Activated CD4-positive, alpha-beta T cell treated with anti-CD3 and anti-CD28 coated beads, Interleukin-10, Interleukin-2, amounts not matched to agents 100 ng/mL and 50 ng/mL, durations not matched to agents 16 hours and 8 hours (primary cell): ENCODE data around the gene CASP9.
A peak's percentile ranks its signal among the peaks of the same experiment; 100 is the strongest.

Experiments
- DNase-seq: peaks from one replicate; pipeline ENCODE4 v3.0.0-alpha.2; 2020

The CASP9 gene

DNA sequence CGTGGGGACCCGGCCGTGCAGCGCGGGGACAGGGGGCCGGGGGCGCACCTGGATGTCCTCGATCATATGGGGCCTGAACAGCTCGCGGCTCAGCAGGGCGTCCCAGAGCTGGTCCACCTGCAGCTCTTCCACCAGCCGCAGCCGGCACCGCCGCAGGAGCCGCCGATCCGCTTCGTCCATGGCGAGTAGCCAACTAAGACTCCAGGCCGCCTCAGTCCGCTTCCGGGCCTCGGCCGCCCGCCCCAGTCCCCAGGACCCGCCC, at the start of gene CASP9:
Gene CASP9 (minus strand): TSS at position 195 of the 262 bp plus-strand sequence. CDS start 15 bp downstream, at position 180.
- no peak for DNase-seq

DNA sequence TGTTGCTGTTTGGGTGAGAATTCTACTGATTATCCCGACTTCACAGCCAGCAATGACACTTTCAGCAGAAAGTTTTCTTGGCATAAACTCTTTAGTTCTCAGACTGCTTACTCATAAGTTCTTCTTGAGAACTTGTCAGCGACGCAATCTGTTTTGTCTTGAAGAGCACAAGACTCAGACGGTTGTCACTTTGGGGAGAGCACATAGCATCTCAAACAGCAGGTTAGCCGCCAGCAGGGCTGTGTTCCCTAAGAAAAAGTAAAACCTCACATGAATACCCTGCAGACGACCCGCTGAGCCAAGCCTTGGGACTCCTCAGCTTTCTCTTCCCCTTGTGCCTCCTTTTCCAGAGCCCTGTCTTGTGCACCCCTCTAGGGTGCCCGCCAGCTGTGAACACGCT, 49.5 kb upstream of the CASP9 start:
- no peak for DNase-seq

DNA sequence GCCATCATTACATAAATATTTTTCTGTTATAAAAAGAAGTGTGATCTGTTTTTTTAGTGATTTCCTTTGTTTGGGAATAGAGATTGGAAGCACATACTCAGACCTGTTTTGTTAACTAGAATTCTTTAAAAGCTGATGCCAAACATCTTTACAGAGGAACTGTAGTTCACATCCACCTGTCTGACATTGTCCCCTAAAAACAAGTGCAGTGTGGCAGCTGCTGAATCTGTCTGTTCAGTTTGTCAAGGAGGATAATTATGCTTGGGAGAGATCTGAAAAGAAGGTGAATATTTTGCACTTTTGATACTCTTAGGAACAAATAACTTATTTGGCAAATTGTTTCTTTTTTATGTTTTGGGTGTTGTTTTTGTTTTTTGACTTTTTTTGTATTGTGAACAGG, 47.3 kb upstream of the CASP9 start:
- DNase-seq, result no peak

DNA sequence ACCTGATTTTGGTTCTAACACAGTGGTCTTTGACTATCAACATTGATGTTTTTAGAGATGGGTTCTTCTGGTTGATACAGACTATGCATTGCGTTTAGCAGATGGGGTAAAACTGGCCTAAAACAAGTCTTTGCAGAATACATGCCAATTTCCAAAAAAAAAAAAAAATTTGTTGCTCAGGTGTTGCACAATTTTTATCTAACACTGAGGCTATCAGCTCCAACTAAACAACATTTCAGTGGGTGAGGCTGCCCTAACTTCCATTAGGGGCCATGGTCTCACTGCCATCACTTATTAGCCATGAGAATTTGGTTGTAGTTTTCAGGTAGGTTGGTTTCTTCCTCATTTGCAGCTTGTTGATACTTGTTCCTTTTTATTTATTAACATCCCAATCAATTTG, 46.8 kb upstream of the CASP9 start:
- DNase-seq, result no peak

DNA sequence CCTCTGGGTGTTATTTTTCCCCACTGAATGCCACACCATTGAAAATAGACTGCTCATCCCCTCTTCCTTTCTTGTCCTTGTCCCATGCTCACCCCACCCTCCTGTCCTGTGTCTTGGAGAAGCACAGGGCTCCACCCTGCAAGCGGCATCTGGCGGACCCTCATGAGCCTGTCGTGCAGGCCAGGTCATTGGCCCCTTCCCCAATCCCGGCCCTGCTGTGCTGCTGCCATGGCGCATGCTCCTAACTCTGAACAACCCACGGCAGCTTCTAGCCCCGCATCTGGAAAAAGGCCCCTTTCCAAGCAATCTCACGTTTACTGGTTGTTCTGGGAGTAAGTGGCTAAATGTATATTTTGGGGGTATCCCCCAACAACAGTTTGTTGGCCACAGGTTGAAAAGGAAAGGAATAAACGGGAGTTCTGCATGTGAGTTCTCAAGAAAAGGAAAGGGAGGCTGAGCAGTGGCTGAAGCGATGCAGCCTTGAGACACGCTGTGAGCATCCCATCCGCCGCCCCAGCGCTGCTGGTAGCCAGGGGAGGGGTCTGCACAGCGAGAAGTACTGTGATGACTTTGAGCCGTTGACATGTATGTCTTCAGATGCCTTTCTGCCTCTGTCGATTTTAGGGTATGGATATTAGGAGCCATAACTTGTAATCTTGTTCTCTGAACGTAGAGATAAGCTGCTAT, 44.5 kb upstream of the CASP9 start:
- DNase-seq, result no peak

DNA sequence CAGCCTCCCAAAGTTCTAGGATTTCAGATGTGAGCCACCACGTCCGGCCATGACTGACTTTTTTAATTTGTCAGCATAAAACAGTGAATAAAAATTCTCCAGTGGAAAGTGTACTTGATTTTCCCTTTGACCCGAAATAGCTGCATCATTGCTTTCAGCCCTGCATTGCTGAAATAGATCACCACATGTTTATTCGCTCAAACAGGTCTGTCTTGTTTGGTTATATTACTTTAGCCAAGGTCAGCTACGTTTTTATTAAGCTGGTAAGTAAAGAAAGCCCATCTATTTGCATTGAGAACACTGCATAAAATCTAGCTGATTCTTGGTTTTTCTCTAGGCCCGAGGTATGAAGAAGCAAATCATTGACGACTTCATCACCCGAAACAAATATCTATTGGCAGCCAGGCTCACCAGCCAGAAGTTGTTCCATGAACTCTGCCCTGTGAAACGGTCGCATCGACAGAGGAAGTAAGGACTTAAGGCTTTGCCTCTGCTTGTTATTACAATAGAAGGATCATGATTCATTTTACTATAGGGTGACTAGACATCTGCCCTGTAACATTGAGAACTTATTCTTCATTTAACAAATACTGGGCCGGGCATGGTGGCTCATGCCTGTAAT, 35.3 kb upstream of the CASP9 start:
- no peak for DNase-seq

DNA sequence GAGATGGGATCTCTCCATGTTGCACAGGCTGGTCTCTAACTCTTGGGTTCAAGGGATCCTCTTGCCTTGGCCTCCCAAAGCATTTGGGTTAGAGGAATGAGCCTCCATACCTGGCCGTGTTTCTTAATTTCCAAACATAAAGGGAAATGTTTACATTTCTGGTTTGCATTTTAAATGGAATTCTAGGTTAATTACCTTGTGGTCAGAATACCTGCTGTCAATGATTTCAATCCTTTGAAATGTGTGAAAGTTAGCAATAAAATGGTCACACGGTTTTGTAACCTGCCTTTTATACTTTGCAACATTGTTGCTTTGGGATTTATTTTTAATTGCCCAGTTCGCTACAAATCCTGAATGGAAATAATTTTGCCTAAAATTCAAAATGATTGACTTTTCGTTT, 34.5 kb upstream of the CASP9 start:
- no peak for DNase-seq

DNA sequence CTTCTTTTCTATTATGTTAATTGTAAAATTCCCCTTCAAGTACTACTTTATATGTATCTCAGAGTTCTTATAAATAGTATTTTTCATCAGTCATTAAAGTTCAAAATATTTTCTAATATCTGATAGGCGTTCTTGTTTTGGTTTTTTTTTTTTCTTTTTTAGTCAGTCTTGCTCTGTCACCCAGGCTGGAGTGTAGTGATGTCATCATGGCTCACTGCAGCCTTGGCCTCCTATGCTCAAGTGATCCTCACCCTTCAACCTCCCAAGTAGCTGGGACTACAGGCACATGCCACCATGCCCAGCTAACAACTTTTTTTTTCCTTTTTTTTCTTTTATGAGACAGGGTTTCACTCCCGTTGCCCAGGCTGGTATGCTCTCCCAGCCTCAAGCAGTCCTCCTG, 33.6 kb upstream of the CASP9 start:
- DNase-seq, result no peak

DNA sequence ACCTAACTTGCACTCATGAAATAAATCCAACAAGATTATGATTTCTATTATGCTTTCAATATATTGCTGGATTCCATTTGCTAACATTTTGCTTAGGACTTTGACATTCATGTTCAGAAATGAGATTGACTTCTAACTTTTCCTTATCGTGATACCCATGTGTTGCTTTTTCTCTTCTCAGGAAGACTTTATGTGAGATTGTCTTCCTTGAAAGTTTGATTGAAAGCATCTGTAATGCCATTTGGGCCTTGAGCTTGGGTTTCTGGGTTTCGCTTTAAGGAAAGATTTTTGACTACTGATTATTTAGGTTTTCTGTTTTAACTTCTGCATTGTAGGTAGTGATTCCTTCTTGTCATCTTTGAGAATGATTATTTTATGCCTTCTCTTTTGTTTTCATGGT, 33.0 kb upstream of the CASP9 start:
- no peak for DNase-seq

DNA sequence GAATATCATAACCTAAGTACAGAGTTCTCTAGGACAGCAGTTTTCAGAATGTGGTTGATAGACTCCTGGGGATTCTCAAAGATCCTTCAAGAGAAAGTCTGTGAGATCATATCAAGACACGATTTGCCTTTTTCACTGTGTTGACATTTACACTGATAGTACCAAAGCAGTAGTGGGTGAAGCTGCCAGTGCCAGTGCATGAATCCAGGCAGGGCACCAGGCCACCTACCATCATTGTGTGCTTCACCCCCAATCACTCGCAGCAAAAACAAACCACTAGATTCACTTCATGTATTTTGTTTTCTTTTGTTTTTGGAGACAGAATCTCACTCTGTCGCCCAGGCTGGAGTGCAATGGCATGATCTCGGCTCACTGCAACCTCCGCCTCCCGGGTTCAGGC, 26.6 kb upstream of the CASP9 start:
- no peak for DNase-seq

DNA sequence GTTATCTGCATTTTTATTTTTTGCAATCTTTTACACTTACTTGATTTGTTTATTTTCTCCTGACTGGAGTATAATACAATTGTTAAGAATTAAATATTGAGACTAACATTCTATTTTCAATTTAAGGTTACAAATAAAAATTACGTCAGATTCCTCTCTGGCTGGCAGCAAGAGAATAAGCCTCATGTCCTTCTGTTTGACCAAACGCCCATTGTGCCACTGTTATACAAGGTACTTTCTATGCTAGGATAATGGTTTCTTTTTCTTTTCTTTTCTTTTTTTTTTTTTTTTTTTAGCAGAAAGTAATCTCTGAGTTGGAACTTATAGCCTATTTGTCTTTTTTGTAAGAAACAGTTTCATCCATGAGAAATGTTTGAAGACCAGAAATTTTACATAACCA, 22.6 kb upstream of the CASP9 start:
- no peak for DNase-seq

DNA sequence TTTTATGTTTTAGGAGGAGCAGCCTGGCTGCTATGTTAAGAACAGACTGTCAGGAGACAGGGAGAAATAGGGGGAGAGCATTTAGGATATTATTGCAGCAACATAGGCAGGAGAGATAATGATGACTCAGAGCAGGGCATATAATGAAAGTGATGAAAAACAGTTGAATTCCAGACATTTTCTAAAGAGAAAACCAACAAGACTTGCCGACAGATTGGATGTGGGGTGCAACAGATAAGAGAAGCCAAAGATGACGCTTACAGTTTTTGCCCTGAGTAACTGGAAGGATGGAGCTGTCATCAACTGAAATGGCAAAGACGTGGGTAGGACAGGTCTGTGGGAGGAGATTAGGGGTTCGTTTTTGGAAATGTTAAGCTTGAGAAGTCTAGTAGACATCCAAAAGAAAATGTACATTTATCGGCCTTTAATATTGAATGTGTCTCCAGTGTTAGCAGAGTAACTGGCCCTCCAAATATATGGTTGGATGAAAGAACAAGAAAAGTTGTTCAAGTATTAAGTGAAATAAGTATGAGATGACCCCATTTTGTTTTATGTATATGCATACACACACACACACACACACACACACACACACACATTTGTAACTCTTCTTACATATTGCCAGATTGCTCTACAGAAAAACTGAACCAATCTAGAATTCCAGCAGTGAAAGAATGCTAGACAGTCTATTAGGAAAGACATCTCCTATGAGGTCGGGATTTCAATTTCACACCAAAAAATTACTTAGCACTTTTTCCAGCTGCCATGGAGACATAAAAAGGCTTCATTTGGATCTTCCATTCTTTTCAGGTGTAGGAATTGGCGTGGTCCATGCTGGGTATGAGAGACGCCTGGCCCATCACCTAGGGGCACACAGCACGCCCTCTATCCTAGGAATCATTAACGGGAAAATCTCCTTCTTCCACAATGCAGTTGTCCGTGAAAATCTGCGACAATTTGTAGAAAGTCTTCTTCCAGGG, 19.9 kb upstream of the CASP9 start:
- DNase-seq, result no peak

DNA sequence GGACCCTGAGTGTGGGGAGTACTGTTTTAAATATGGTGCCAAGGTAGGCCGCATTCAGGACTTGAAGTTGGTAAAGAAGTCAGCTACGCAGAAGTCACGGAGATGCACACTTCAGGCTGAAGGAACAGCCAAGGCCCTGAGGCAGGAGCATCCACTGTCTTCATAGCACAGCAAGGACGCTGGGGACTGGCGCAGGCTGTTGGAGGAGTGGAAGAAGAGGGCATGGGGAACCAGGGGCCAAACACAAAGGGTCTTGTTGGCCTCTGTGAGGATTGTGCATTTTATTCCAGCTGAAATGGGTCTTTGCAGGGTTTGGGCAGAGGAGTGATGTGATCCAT, 19.2 kb upstream of the CASP9 start:
- DNase-seq, result no peak

DNA sequence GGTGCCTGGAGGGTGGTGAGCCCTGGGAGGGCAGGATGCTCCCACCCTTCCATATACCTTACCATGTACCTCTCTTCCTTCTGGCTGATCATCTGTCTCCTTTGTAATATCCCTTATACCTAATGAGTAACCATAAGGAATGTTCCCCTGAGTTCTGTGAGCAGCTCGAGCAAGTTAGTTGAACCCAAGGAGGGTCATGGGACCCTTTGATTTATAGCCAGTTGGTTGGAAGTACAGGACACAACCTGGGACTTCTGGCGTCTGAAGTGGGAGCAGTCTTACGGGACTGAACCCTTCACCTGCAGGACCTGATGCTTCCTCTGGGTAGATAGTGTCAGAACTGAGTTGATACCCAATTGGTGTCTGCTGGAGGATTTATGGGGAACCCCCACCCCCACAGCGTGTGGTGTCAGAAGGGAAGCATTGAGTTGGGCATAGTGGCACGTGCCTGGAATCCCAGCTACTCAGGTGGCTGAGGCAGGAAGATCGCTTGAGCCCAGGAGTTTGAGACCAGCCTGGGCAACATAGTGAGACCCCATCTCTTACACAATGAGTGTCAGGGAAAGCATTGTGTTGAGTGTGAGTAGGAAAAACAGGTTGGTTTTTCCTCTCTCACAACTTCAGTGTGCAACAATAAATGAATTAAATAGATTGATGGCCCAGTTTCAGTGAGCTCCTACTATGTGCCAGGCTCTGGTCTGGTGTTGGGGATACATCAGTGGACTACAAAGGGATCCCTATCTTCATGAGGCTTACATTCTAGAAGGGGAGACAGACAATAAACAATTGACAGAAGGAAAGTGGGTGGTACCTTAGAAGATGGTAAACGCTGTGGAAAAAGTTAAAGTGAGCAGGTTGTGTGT, 18.6 kb upstream of the CASP9 start:
- no peak for DNase-seq

DNA sequence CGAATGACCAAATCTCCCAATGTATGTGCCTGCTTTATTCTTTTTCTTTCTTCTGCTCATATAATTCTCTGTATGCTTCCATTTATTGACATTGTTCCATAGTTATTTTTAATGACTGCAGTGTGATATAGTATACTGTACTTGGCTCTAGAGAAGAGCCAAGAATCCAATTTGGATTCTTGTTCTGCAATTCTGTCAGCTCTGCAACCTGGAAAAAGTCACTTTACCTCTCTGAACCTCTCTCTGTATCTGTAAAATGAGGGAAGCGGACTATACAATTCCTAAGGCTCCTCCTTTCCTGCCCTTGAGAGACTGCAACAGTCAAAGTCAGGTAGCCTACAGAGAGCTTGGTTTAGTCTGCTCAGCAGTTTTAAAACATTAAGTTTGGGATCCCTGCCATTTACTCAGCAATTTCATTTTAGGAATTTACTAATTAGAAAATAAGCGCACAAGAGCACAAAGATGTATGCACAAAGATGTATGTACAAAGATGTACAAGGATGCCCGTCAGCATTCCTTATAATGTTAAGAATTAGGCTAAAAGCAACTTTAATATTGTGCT, 17.3 kb upstream of the CASP9 start:
- no peak for DNase-seq

DNA sequence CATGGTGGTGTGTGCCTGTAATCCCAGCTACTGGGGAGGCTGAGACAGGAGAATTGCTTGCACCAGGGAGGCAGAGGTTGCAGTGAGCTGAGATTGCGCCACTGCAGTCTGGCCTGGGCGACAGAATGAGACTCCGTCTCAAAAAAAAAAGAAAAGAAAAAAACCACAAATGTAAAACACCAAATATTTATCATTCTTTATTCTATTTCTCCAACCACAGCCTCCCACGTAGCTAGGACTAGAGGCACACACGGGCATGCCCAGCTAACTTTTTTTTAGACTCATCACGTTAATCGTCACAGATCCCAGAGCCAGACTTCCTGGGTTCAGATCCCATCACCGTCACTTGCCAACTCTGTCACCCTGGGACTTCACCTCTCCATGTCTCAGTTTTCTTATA, 16.2 kb upstream of the CASP9 start:
- DNase-seq, result no peak

DNA sequence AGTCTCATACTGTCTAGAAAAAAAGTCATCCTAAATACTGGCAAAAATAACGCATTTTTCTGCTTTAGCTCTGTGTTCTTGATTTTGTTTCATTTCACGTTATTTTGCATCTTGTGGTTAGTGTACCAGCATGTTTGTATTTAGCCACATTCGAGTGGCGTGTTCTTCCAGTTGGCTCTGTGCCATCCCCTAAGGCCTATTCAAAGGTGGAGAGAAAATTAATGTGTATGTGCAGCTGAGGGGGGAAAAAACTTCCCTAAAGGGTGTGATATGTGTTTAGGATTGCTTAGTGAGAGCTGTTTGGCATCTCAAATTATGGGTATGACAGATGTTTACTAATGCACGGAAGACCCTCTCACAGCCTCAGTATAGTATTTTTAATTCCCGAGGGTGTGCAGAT, 14.8 kb upstream of the CASP9 start:
- no peak for DNase-seq

DNA sequence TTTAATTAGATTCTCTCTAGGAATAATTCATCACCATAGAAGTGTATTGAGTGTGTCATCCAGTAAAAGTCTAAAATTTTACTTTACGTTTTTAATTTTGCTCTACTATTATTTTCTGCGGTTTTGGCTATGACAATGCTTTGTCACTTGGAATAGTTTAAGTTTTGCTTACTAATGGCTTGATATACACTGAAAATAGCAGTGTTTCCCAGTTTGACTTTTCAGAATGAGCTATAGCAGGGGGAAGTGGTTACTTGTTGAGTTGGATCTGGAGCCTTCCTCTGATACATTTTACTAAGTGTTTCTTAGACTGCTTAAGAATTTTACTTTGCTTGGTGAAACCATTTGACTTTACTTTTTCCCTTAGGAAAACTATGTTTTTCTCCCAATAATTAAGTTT, 7.7 kb upstream of the CASP9 start:
- DNase-seq, result peak; percentile 68

DNA sequence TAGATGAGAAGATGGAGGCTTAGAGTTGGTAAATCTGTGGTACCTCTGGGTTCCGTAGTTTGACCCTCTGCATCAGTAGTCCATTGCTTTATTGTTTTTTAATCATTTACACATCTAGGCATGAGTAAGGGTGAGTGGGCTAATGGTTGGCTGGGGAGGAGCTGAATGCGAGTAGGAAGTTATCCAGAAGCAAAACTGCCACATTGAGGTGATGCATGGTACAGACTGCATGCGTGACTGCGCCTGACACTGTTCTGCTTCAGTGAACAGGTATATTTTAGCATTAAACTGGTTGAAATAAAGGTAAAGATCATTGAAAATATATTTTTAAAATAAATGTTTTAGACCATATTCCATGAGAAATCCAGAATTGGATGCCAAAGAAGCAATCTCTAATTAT, 7.0 kb upstream of the CASP9 start:
- DNase-seq, result no peak

DNA sequence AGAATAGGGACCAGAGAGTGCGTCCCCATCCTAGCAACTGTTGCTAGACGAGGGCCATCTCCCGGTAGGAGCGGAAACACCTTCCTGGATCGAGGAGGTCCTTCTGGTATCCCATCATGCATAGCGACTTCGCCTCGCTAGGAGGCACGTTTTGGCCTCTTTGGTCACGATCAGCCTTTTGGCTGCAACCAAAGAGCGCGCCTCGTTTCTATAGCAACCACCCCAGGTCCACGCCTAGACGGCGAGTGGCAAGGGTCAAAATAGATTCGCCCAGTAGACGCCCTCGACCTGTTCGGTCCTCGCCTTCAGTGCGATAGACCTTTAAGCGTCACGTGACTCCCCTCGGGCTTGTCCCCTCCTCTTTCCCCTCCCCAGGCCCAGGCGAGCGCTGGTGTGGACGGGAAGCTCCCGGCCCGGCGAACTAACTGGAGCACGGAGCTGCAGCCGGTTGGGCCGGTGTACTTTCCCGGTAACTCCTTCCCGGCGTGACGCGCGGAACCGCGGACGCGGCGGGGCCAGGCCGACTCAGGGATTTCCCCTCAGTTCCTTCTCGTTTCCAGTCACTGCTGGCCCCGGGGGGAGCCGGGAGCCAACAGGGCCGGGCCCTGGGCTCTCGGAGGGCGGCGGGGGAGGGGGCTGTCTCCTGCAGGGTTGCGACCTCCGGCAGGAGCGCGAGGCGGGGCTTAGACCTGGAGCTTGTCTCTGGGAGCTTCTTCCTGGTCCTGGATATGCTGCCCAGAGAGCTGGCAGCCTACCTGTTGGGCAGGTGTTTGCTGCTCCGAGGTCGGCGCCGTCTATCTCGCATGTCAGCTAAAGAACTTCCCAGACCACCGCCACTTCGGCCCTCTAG, 2.7 kb upstream of the CASP9 start, which contains the start of gene DNAJC16:
Gene DNAJC16 (plus strand): TSS at position 359 of the 850 bp plus-strand sequence. CDS start 2,258 bp downstream, outside the sequence.
- DNase-seq, result peak; percentile 100

DNA sequence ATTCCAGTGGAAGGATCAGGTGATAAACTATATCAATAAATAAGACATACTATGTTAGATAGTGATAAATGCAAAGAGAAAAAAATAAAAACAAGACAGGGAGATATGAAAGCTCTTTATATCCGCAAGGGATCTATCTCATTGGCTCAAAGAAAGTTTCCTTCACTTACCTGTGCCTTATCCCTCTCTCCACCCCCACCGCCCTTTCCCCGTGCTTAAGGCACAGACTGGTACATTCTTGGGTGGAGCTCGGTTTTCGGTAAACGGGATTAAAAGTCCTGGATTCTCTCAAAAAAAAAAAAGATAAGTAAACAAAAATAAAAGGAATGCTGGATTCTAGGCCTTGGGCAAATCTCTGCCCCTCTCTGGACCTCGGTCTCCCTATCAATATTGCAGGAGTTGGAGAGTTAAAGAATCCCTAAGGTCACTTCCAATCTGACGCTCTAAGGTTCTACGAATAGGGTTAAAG, 2.0 kb upstream of the CASP9 start:
- DNase-seq, result no peak
